Muscle of arm (tissue), 12 donors: ENCODE results near the gene ABHD8. TPM values are rescaled to one million over a fixed set of nuclear protein-coding genes. Genes with fewer than 3 reads are reported as not detected.

Experiments used
- DNase-seq: peaks from one replicate; pipeline ENCODE4 v3.0.0-alpha.2; 2013
- polyA plus RNA-seq, 12 donors: library from polyadenylated mRNA; unstranded; fragments of 120-200 nt; gene quantifications; one replicate each; pipeline ENCODE4 v1.2.1, GENCODE V29; 2013; ENCODE audit not compliant: insufficient read length in 12 of 12

ABHD8 gene
- polyA plus RNA-seq, 12 donors = 4.5 to 15.3 (median 6.1) TPM; not detected in 1

GRCh38 chr19:17243830-17244617, 59.2 kb downstream of the ABHD8 start:
- DNase-seq = no peak

GRCh38 chr19:17243211-17243829, 59.9 kb downstream of the ABHD8 start:
- no peak for DNase-seq

- no peak for DNase-seq
These were observed 60.6 kb downstream of the ABHD8 start for GRCh38 chr19:17242431-17243208.

Other genes with a start within 250 kb of the ABHD8 start
- gene HAUS8, start 228.0 kb downstream of the ABHD8 start, polyA plus RNA-seq = 10 to 100 TPM in 3 of 12 donors, 1 to 10 TPM in 8, not detected in 1; 6.5 to 13.9 (median 9.2) TPM
- gene MYO9B, start 227.6 kb downstream of the ABHD8 start, polyA plus RNA-seq = 10 to 100 TPM in 11 of 12 donors, not detected in 1; 22.7 to 73.4 (median 32.1) TPM
- gene USE1, start 88.1 kb downstream of the ABHD8 start, polyA plus RNA-seq = 10 to 100 TPM in 11 of 12 donors, not detected in 1; 20.9 to 44.3 (median 25.3) TPM
- 10 to 100 TPM in 4 of 12 donors, 1 to 10 TPM in 7, not detected in 1; 6.5 to 22.5 (median 9.2) TPM for gene OCEL1, start 77.2 kb downstream of the ABHD8 start, polyA plus RNA-seq
- 10 to 100 TPM in 11 of 12 donors, not detected in 1; 15.7 to 58.5 (median 21.3) TPM for gene NR2F6, start 57.5 kb downstream of the ABHD8 start, polyA plus RNA-seq
- gene USHBP1, start 38.7 kb downstream of the ABHD8 start, polyA plus RNA-seq = 10 to 100 TPM in 1 of 12 donors, 1 to 10 TPM in 10, not detected in 1; 4.3 to 17.2 (median 6.3) TPM
- gene BABAM1, start 36.0 kb downstream of the ABHD8 start, polyA plus RNA-seq = 100 to 1,000 TPM in 2 of 12 donors, 10 to 100 TPM in 9, not detected in 1; 73.5 to 168 (median 85.4) TPM
- gene ANKLE1, start 21.5 kb downstream of the ABHD8 start, polyA plus RNA-seq = 1 to 10 TPM in 4 of 12 donors, under 1 TPM in 6, not detected in 2; 0.49 to 2.2 (median 0.95) TPM
- 10 to 100 TPM in 11 of 12 donors, not detected in 1; 25.2 to 66.9 (median 29.3) TPM for gene MRPL34, start 2.4 kb upstream of the ABHD8 start, polyA plus RNA-seq
- 10 to 100 TPM in 11 of 12 donors, not detected in 1; 25.5 to 54.1 (median 30.3) TPM for gene DDA1, start 6.1 kb upstream of the ABHD8 start, polyA plus RNA-seq
- 10 to 100 TPM in 2 of 12 donors, 1 to 10 TPM in 9, not detected in 1; 4.5 to 14.0 (median 6.0) TPM for gene ANO8, start 31.4 kb upstream of the ABHD8 start, polyA plus RNA-seq
- 10 to 100 TPM in 7 of 12 donors, 1 to 10 TPM in 4, not detected in 1; 6.7 to 22.0 (median 11.9) TPM for gene GTPBP3, start 34.1 kb upstream of the ABHD8 start, polyA plus RNA-seq
- gene PLVAP, start 73.9 kb upstream of the ABHD8 start, polyA plus RNA-seq = 10 to 100 TPM in 11 of 12 donors, not detected in 1; 33.3 to 86.9 (median 43.4) TPM
- not detected for gene CCDC194, start 90.8 kb upstream of the ABHD8 start, polyA plus RNA-seq
- 10 to 100 TPM in 1 of 12 donors, 1 to 10 TPM in 9, not detected in 2; 3.5 to 10.0 (median 5.1) TPM for gene BST2, start 102.2 kb upstream of the ABHD8 start, polyA plus RNA-seq
- 10 to 100 TPM in 11 of 12 donors, not detected in 1; 21.2 to 75.8 (median 24.3) TPM for gene MVB12A, start 116.6 kb upstream of the ABHD8 start, polyA plus RNA-seq
- 1 to 10 TPM in 4 of 12 donors, under 1 TPM in 6, not detected in 2; 0.74 to 1.8 (median 0.99) TPM for gene TMEM221, start 145.2 kb upstream of the ABHD8 start, polyA plus RNA-seq
- under 1 TPM in 3 of 12 donors, not detected in 9; 0.19 to 0.24 (median 0.20) TPM for gene NXNL1, start 157.5 kb upstream of the ABHD8 start, polyA plus RNA-seq
- 10 to 100 TPM in 10 of 12 donors, 1 to 10 TPM in 1, not detected in 1; 9.5 to 25.9 (median 16.4) TPM for gene SLC27A1, start 167.1 kb upstream of the ABHD8 start, polyA plus RNA-seq
- gene PGLS, start 208.2 kb upstream of the ABHD8 start, polyA plus RNA-seq = 10 to 100 TPM in 11 of 12 donors, not detected in 1; 35.8 to 77.5 (median 43.6) TPM